Activated naive CD8-positive, alpha-beta T cell treated with anti-CD3 and anti-CD28 coated beads, Interleukin-2, amount 50 U/mL, for 24 hours (primary cell): ENCODE measurements around the gene NGEF.
A peak's percentile ranks its signal among the peaks of the same experiment; 100 is the strongest.

ENCODE experiments used
- ATAC-seq: fragments of 150-1000 bp; cut with Tn5 transposase; one replicate; pipeline ENCODE4 v1.10.0; 2021
- DNase-seq: peaks from one replicate; pipeline ENCODE4 v3.0.0; 2021
- H3K27ac Mint-ChIP-seq: one replicate; pipeline ENCODE4 v1.8.0; 2021; ENCODE audit warnings: mild to moderate bottlenecking, mixed read lengths
- H3K27me3 Mint-ChIP-seq: one replicate; pipeline ENCODE4 v1.8.0; 2021; ENCODE audit warnings: mixed read lengths
- H3K36me3 Mint-ChIP-seq: one replicate; pipeline ENCODE4 v1.8.0; 2021; ENCODE audit warnings: low read depth, mixed read lengths
- H3K4me1 Mint-ChIP-seq: one replicate; pipeline ENCODE4 v1.8.0; 2021; ENCODE audit warnings: mixed read lengths
- H3K4me3 Mint-ChIP-seq: one replicate; pipeline ENCODE4 v1.8.0; 2021; ENCODE audit warnings: mild to moderate bottlenecking, moderate library complexity, mixed read lengths
- H3K9me3 Mint-ChIP-seq: one replicate; pipeline ENCODE4 v1.8.0; 2021; ENCODE audit warnings: mixed read lengths

NGEF gene

DNA sequence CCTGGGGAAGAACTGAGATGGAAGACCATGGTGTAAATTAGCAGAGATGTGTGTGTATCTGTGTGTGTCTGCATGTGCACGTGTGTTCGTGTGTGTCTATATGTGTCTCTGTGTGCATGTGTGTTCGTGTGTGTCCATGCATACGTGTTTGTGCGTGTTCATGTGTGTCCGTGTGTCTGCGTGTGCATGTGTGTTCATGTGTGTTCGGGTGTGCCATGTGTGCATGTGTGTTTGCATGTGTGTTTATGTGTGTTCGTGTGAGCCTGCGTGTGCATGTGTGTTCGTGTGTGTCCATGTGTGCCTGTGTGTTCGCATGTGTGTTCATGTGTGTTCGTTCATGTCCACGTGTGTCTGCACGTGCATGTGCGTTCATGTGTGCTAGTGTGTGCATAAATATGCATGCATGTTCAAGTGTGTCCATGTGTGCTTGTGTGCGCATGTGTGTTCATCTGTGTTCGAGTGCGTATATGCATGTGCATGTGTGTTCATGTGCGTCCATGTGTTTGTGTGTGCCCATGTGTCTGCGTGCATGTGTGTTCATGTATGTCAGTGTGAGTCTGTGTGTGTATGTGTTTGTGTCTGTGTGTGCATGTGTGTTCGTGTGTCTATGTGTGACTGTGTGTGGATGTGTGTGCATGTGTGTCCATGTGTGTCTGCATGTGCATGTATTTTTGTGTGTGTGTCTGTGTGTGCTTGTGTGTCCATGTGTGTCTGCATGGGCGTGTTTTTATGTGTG is 22.5 kb upstream of the NGEF start:
- H3K36me3 Mint-ChIP-seq = no peaks in the 10 kb centered on the region
- H3K4me3 Mint-ChIP-seq = no peak overlapping the region
- peaks cover 9% of the 10 kb centered on the region for H3K4me1 Mint-ChIP-seq
- ATAC-seq = no peak
- no peak overlapping the region for H3K27ac Mint-ChIP-seq
- no peaks in the 10 kb centered on the region for H3K27me3 Mint-ChIP-seq
- DNase-seq = no peak
- no peaks in the 10 kb centered on the region for H3K9me3 Mint-ChIP-seq

DNA sequence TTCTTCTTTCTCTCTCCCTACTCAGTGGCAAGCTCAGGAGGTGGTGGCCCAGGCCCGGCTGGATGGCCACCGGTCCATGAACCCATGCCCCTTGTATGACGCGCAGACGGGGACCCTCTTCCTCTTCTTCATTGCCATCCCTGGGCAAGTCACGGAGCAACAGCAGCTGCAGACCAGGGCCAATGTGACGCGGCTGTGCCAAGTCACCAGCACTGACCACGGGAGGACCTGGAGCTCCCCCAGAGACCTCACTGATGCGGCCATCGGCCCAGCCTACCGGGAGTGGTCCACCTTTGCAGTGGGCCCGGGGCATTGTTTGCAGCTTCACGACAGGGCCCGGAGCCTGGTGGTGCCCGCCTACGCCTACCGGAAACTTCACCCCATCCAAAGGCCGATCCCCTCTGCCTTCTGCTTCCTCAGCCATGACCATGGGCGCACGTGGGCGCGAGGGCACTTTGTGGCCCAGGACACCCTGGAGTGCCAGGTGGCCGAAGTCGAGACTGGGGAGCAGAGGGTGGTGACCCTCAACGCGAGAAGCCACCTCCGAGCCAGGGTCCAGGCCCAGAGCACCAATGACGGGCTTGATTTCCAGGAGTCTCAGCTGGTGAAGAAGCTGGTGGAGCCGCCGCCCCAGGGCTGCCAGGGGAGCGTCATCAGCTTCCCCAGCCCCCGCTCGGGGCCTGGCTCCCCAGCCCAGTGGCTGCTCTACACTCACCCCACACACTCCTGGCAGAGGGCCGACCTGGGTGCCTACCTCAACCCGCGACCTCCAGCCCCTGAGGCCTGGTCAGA is 21.2 kb upstream of the NGEF start:
- no peak for DNase-seq
- Mint-ChIP-seq H3K27ac (no peak overlapping the region), H3K4me3 (no peak overlapping the region)

DNA sequence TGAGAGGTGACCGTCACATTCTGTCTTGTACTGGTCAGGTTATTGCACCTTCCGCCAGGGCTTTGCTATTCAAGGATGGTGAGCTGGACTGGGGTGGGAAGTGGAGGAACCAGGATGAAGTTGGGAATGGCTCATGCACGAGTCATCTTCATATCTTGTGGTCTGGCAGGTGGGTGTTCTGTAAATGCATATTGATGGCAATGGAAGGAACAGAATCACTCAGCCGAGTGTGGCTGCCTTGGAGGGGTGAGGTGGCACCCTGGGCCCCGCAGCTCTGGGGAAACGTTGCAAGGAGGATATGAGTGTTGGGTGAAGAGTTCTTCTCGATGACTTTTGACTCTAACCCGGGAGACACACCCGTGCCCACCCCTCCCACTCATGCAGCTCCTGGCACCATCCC is 20.6 kb upstream of the NGEF start:
- H3K4me1 Mint-ChIP-seq = peaks cover 9% of the 10 kb centered on the region
- no peaks in the 10 kb centered on the region for H3K36me3 Mint-ChIP-seq
- no peak overlapping the region for H3K4me3 Mint-ChIP-seq
- DNase-seq = no peak
- H3K27ac Mint-ChIP-seq = no peak overlapping the region
- ATAC-seq = peak; percentile 78
- no peaks in the 10 kb centered on the region for H3K9me3 Mint-ChIP-seq
- no peaks in the 10 kb centered on the region for H3K27me3 Mint-ChIP-seq

More for the DNA sequence above, 21.2 kb upstream of the NGEF start:
- no peak for ATAC-seq
- H3K36me3 Mint-ChIP-seq = no peaks in the 10 kb centered on the region
- no peaks in the 10 kb centered on the region for H3K9me3 Mint-ChIP-seq
- H3K27me3 Mint-ChIP-seq = no peaks in the 10 kb centered on the region
- H3K4me1 Mint-ChIP-seq = peaks cover 9% of the 10 kb centered on the region

DNA sequence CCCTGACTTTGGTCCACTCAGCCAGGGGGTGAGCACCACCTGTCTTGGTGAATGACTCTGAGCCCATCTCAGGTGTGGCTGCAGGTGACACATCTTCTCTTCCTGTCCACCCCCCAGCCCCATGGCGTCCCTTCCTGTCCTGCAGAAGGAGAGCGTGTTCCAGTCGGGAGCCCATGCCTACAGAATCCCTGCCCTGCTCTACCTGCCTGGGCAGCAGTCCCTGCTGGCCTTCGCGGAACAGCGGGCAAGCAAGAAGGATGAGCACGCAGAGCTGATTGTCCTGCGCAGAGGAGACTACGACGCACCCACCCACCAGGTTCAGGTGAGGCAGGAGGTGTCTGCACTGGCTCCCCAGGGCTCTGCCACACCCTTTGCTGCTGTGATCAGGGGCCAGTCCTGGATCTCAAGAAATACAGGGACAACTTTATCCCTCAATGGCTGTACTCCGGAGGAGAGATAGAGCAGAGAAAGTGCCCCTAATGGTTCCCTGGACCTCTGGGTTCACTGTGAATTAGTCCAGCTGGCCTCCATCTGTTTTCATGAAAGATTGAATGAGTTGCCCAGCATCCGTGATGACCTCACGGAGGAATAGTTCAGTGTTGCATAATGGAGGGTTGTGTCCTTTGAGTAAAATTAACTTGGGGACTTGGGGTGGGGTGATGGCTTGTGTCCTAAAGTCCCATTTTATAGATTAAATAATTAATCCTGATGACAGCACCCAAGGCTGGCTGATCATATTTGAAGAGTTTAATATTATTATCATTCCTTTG is 19.7 kb upstream of the NGEF start, which contains the start of gene NEU2:
NEU2 (plus strand) TSS at position 122 of the 770 bp plus-strand sequence; CDS start at position 122, 0 bp downstream.
- Mint-ChIP-seq H3K27ac (no peak within 1 kb of the TSS), H3K36me3 (no peaks in the 10 kb centered on the region), H3K4me3 (no peak within 1 kb of the TSS)

DNA sequence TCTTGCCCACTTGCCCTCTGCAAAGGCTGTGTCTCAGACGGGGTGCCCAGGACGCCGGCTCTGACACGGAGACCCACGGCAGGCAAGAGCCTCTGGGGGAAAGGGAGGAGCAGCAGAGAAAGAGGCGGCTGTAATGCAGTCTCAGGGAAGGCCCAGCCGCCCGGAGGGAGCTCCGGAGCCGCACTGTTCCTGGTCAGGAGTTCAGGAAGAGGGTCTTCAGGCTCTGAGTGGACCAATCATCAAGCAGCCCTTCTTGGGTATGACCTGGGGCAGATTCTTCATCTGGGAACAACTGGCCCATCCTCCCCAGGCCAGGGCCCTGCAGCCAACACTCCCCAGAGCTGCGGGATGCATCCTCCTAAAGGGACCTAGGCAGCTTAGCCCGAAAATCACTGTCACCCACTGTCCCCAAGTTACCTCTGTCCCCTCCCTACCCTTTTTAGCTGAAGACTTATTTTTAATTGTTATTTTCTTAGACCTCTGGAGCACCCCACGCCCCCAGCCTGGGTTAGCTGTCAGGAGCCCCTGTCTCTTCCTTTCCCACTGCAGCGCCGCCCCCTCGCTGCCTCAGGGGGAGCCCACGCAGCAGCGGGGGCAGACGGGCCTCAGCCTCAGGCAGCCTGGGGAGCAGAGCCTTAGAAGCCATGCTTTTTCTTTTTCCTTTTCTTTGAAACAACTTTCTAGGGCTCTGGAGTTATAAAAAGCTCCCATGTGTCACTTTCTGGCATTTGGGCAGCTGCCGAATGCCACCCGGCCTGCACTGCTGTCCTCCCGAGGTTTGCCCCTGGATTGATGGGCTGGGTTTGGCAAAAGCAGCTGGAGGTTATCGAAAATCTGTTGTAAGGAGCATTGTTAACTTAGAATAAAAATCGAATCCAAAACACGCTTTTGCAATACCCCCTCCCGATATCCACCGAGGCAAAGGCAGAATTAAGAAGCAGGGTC is 18.8 kb upstream of the NGEF start:
- Mint-ChIP-seq H3K27me3 (no peaks in the 10 kb centered on the region), H3K36me3 (no peaks in the 10 kb centered on the region), H3K9me3 (no peaks in the 10 kb centered on the region), H3K4me1 (peaks cover 9% of the 10 kb centered on the region), H3K4me3 (no peak overlapping the region), H3K27ac (no peak overlapping the region)
- ATAC-seq (no peak), DNase-seq (no peak)

More for the DNA sequence above, 19.7 kb upstream of the NGEF start, which contains the start of gene NEU2:
- peaks cover 9% of the 10 kb centered on the region for H3K4me1 Mint-ChIP-seq
- ATAC-seq = no peak
- no peak for DNase-seq
- no peaks in the 10 kb centered on the region for H3K27me3 Mint-ChIP-seq
- H3K9me3 Mint-ChIP-seq = no peaks in the 10 kb centered on the region

DNA sequence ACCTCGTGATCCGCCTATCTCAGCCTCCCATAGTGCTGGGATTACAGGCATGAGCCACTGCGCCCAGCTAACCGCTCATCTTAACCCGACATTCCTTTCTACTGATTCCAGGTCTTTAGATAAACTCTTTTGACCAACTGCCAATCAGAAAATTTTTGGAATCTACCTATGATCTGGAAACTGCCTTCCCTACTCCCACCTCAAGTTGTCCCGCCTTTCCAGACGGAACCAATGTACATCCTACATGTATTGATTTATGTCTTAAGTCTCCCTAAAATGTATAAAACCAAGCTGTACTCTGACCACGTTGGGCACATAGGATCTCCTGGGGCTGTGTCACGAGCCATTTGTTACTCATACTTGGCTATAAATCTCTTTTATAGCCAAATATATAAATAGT is 16.3 kb upstream of the NGEF start:
- Mint-ChIP-seq H3K9me3 (no peaks in the 10 kb centered on the region), H3K4me3 (no peak overlapping the region), H3K27ac (no peak overlapping the region), H3K27me3 (no peaks in the 10 kb centered on the region), H3K4me1 (peaks cover 7% of the 10 kb centered on the region), H3K36me3 (no peaks in the 10 kb centered on the region)
- ATAC-seq = no peak
- DNase-seq = no peak

DNA sequence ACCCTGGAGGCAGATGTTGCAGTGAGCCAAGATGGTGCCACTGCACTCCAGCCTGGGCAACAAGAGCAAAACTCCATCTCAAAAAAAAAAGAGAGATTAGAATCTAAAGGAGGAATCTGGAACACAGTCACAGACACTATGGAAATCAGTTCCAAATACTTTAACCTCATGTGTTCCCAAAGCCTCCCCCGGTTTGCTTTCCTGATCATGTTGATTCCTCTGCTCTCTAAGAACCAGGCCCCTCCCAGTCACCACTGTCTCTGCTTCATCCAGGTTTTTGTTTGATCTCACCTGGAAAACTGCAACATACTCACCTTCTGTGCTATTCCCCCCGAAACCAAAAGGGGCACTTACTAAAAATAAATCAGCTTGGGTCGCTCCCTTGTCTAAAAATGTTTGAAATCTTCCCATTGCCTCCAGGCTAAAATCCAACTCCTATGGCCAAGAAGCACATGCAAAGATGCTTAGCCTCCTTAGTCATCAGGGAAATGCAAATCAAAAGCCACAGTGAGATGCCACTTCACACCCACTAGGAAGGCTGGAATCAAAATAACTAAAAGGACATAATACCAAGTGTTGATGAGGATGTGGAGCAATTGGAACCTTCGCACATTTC is 13.2 kb upstream of the NGEF start:
- Mint-ChIP-seq H3K4me3 (no peak overlapping the region), H3K27ac (no peak overlapping the region), H3K36me3 (no peaks in the 10 kb centered on the region), H3K9me3 (no peaks in the 10 kb centered on the region), H3K4me1 (peaks cover 2% of the 10 kb centered on the region), H3K27me3 (no peaks in the 10 kb centered on the region)
- ATAC-seq = no peak
- DNase-seq = no peak

DNA sequence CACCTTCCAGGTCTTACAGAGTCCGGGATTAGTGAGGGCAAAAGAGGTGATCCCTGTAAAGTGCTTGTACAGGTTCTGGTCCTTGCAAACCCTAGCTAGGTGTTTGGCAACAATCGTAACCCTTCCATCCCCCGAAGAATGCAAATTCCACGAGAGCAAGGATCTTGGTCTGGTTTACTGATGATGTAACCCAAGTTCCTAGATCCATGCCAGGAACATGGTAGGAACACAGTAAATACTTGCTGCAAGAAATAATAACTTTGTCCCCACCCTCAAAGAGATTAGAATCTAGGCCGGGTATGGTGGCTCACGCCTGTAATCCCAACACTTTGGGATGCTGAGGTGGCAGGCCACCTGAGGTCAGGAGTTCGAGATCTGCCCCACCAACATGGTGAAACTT is 12.7 kb upstream of the NGEF start:
- H3K4me1 Mint-ChIP-seq = peaks cover 2% of the 10 kb centered on the region
- H3K27ac Mint-ChIP-seq = no peak overlapping the region
- no peak for ATAC-seq
- no peak for DNase-seq
- H3K9me3 Mint-ChIP-seq = no peaks in the 10 kb centered on the region
- no peaks in the 10 kb centered on the region for H3K36me3 Mint-ChIP-seq
- H3K4me3 Mint-ChIP-seq = no peak overlapping the region
- H3K27me3 Mint-ChIP-seq = no peaks in the 10 kb centered on the region

DNA sequence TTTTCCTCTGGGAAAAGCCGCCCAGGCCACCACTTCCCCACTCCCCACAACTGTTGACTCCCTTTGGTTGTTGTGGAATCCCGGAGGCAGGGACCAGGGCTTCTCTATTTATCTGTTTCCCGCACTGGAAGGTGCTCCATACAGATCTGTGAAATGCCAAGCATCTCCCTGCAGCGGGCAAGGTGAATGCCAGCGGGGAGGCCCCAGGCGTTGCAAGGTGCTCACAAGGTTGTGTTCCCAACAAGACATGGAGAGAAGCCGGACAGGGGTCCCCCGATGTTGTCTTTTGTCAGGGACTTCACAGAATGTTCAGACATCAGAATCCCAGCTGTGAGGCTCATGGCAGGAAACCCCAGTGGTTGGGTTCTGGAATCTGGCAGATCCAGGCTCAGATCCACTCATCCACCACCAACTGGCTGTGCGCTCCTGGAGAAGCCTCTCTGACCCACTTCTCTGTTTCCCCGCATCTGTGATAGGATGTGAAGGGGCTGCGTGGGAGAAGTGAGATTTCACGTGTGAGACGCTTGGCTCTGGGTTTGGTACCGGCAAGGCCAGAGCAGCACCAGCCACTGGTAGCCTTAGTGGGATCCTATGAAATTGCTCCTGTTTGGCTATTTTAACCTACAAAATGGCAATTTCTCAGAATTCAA is 10.8 kb upstream of the NGEF start:
- Mint-ChIP-seq H3K27me3 (no peaks in the 10 kb centered on the region), H3K9me3 (no peaks in the 10 kb centered on the region), H3K36me3 (no peaks in the 10 kb centered on the region), H3K27ac (no peak overlapping the region), H3K4me3 (no peak overlapping the region), H3K4me1 (peaks cover 2% of the 10 kb centered on the region)
- ATAC-seq (no peak), DNase-seq (no peak)

DNA sequence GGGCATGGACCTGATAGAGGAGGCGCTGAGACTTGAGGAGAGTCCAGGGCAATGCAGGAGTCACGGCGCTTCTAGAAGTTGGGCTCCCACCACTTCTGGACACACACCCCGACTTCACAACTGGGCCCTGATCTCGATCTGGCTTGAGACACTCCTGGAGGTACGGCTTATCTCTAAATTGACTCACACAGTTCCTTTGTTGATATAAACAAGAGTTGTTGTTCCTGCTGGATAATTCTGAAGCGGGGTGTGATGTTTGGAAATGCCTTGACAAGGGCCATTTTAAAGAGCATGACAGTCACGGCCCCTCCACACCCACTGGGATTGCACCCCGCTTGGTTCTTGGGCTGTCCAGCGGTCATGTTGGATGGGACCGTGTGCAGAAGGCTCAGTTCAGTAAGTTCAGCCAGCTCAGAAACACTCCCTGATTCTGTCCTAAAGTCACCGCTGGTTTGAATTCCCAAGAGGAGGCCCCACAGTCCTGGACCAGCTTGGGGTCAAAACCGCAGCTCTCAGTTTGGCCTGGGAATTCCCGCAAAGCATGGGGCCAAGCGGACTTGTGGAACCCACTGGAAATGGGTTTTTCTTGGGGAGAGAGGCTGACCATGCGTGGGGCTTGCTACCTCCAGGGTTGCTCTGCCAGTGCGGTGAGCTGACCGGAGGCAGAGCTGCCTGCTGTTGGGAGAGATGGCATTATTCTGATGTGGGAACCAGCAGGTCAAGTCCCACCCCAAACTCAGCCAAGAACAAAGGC is 10.1 kb upstream of the NGEF start:
- Mint-ChIP-seq H3K4me3 (no peak overlapping the region), H3K27me3 (no peaks in the 10 kb centered on the region), H3K9me3 (no peaks in the 10 kb centered on the region), H3K36me3 (no peaks in the 10 kb centered on the region), H3K27ac (no peak overlapping the region), H3K4me1 (peaks cover 2% of the 10 kb centered on the region)
- ATAC-seq (no peak), DNase-seq (no peak)

DNA sequence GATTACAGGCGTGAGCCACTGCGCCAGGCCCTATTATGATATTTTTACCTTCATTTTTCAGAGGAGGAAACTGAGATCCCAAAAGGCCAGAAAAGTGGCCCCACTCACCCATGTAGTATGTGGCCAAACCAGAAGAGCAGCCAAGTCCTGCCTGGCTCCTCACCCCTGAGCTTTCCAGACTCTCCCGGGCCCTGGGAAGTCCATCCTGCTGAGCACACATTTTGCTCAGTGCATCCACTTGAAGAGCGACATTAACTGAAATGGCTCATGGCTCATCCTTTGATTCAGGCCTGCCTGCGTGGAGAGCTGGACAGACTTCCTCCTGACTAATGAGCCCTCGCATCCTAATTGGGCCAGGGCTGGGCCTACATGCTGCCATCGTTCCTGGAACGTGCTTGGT is 9.5 kb upstream of the NGEF start:
- DNase-seq (no peak), ATAC-seq (no peak)
- Mint-ChIP-seq H3K27ac (no peak overlapping the region), H3K27me3 (no peaks in the 10 kb centered on the region), H3K4me3 (no peak overlapping the region), H3K4me1 (peaks cover 2% of the 10 kb centered on the region), H3K36me3 (no peaks in the 10 kb centered on the region), H3K9me3 (no peaks in the 10 kb centered on the region)

DNA sequence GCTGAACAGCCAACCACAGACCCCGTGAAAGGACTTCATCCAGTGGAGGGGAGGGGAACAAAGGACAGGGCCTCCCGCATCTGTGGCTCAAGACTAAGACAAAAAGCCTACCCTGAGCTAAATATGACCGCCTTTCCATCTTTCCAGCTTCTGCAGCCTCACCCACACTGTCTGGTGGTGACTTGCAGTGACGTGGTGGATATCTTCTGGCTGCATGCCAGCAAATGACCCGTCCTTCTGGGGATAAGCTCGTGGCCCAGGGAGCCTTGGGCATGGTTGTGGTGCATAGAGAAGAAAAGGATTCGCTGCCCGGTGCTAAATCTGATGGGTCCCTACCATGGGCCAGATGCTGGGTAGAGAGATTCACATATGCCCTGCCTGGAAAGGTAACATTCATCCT is 8.7 kb upstream of the NGEF start:
- H3K27ac Mint-ChIP-seq = no peak overlapping the region

DNA sequence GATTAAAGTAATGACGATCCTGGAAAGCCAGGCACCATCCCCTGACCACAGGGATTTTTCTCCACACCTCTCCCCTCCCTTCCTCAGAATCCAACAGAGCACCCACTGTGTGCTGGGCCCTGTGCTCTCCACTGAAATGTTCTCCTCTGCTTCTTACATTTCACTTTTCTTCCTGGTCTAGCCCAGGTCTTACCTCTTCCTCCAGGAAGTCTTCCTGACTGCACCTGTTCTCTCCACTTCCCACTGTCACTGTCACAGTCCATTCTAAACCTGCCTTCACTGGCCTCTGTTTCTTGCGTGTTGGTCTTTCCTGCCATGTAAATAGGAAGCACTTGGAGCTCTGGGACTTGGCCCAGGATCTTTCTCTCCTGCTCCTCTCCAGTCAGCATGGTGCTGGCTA is 7.4 kb upstream of the NGEF start:
- Mint-ChIP-seq H3K36me3 (no peaks in the 10 kb centered on the region), H3K27me3 (no peaks in the 10 kb centered on the region), H3K9me3 (peaks cover 2% of the 10 kb centered on the region), H3K4me1 (no peaks in the 10 kb centered on the region), H3K27ac (no peak overlapping the region), H3K4me3 (no peak overlapping the region)
- DNase-seq (no peak), ATAC-seq (no peak)

More for the DNA sequence above, 8.7 kb upstream of the NGEF start:
- Mint-ChIP-seq H3K27me3 (no peaks in the 10 kb centered on the region), H3K4me1 (peaks cover 2% of the 10 kb centered on the region), H3K4me3 (no peak overlapping the region), H3K9me3 (no peaks in the 10 kb centered on the region), H3K36me3 (no peaks in the 10 kb centered on the region)
- no peak for DNase-seq
- ATAC-seq = no peak
